ENCODE data around the gene BCL3. TPM values are rescaled to one million over a fixed set of nuclear protein-coding genes. Genes with fewer than 3 reads are reported as not detected.

Gene BCL3
- total and polyA plus RNA-seq, 10 of the 15 experiments (the other 5 are each of a cell fraction or from before 2014, with no cell fraction given): 0.55 to 22.7 (median 3.6) TPM

GRCh38 chr19:44765949-44766335, 17.4 kb downstream of the BCL3 start (continued):
- TF ChIP-seq, protein P1, sequence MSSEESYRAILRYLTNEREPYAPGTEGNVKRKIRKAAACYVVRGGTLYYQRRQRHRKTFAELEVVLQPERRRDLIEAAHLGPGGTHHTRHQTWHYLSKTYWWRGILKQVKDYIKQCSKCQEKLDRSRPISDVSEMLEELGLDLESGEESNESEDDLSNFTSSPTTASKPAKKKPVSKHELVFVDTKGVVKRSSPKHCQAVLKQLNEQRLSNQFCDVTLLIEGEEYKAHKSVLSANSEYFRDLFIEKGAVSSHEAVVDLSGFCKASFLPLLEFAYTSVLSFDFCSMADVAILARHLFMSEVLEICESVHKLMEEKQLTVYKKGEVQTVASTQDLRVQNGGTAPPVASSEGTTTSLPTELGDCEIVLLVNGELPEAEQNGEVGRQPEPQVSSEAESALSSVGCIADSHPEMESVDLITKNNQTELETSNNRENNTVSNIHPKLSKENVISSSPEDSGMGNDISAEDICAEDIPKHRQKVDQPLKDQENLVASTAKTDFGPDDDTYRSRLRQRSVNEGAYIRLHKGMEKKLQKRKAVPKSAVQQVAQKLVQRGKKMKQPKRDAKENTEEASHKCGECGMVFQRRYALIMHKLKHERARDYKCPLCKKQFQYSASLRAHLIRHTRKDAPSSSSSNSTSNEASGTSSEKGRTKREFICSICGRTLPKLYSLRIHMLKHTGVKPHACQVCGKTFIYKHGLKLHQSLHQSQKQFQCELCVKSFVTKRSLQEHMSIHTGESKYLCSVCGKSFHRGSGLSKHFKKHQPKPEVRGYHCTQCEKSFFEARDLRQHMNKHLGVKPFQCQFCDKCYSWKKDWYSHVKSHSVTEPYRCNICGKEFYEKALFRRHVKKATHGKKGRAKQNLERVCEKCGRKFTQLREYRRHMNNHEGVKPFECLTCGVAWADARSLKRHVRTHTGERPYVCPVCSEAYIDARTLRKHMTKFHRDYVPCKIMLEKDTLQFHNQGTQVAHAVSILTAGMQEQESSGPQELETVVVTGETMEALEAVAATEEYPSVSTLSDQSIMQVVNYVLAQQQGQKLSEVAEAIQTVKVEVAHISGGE (CRISPR knock-in tag; IDR thresholded peaks at IDR 0.05): no peak

DNA sequence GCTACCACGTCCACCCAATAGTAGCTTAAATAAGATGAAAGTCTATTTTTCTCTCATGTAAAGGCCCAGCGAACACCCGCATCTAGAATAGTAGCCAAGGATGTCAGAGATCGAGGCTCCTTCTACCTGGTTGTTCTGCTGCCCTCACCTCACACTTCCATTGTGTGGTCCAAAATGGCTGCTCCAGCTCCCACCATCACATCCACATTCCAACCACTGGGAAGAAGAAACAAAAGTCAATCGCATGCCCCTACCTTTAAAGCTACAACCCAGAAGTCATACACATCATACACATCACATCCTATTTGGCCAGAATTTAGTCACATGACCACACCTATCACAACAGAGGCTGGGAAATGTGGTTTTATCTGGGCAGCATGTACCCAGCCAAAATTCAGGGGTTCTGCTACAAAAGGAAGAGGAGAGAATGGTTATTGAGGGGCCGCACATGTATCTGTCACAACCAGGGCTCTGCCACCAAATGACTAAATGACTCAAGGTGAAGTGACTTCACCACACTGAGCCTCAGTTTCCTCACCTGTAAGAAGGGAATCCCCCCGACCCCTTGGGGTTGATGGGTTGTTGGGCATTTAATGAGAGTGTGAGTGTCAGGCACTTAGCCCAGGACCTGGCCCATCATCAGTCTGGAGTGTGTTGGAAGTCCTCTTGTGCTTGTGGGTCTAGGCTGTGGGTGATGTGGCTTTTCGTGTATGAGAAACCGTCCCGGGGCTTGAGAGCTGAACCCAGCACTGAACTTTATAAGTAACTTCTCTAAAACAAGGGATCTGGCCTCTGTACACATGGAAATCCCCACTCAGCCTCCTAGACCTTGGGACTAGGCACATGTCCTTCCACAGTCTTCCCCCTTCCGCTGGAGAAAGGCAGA, 19.0 kb downstream of the BCL3 start:
- peak overlapping the region; percentile 41 for H2AFZ ChIP-seq (ENCODE audit: control insufficient read depth, low read depth, low read length)
- ChIA-PET RAD21 (ENCODE audit: unreplicated experiment) (interaction anchor here (1.1 to 4.6 kb wide), 6 partner anchors 14 to 113 kb away, joined by 3 to 66 read pairs (median 10); no protein-coding TSS in a partner anchor), CTCF (interaction anchor here (0.6 to 15.6 kb wide), 6 partner anchors 14 to 76 kb away, joined by 3 to 513 read pairs (median 6); no protein-coding TSS in a partner anchor), POLR2A (interaction anchor here (0.7 to 3.1 kb wide), 7 partner anchors 10 to 44 kb away, joined by 3 to 16 read pairs (median 3); no protein-coding TSS in a partner anchor), SMC1A (ENCODE audit: uncharacterized antibody, unreplicated experiment) (interaction anchor here (0.7 to 12.0 kb wide), 10 partner anchors 10 to 113 kb away, joined by 3 to 328 read pairs (median 6); no protein-coding TSS in a partner anchor)
- H3K36me3 ChIP-seq (ENCODE audit: control insufficient read depth in 2 of 2, insufficient read depth in 2 of 2, low read length in 1 of 2): no peaks in the 10 kb centered on the region
- no peaks in the 10 kb centered on the region for H4K20me1 ChIP-seq (ENCODE audit: control insufficient read depth, insufficient read depth)
- intact Hi-C loops (cut with micrococcal nuclease; ENCODE audit: unreplicated experiment) (no loop called here), in situ Hi-C loops (cut with MboI) (no loop called here)
- H3K4me1 ChIP-seq (ENCODE audit: control insufficient read depth, insufficient read depth, low read length): peaks cover 22% of the 10 kb centered on the region
- no peak overlapping the region for H3K4me3 ChIP-seq
- no peak overlapping the region for H3K27ac ChIP-seq (ENCODE audit: control insufficient read depth, insufficient read depth)
- WGBS (ENCODE audit: insufficient coverage, insufficient replicate concordance, low lambda C conversion rate, missing lambda C conversion rate): 43% methylated on average over 11 of the region's 11 CpGs
- H3K79me2 ChIP-seq (ENCODE audit: control insufficient read depth, insufficient read depth, low read length): no peaks in the 10 kb centered on the region
- no peaks in the 10 kb centered on the region for H3K27me3 ChIP-seq (replicated peaks in 1 of 2; ENCODE audit: control insufficient read depth in 2 of 2, insufficient read depth in 2 of 2, low read length in 1 of 2)
- FAIRE-seq: peak; percentile 31
- BruUV-seq (replicated peaks): no TSS peak
- peak; percentile 8 for ATAC-seq
- DNase-seq (ENCODE audit: low read depth, low spot score): no peak
- no peak overlapping the region for H3K9ac ChIP-seq (ENCODE audit: control insufficient read depth, insufficient read depth, low read length)
- H3K9me3 ChIP-seq (replicated peaks; ENCODE audit: control insufficient read depth, insufficient read depth, low read length): peaks cover 5% of the 10 kb centered on the region; the same call in 2 of the 3 replicates
- H3K4me2 ChIP-seq (ENCODE audit: control insufficient read depth, insufficient read depth): peak overlapping the region; percentile 22; the same call in 1 of the 2 replicates
- TF ChIP-seq RUNX3 (IDR thresholded peaks at IDR 0.05; ENCODE audit: low read length) (peak; percentile 35; the same call in 1 of the 2 replicates), ZNF207 (IDR thresholded peaks at IDR 0.05; ENCODE audit: borderline replicate concordance) (no peak), SMARCA5 (IDR thresholded peaks at IDR 0.05) (peak; percentile 68; the same call in 1 of the 2 replicates), CHD2 (IDR thresholded peaks at IDR 0.05; ENCODE audit: borderline replicate concordance, low read depth, low read length) (no peak), RAD51 (IDR thresholded peaks at IDR 0.05) (peak; percentile 27; the same call in 1 of the 2 replicates), BHLHE40 (IDR thresholded peaks at IDR 0.05; ENCODE audit: borderline replicate concordance in 1 of 2, low read depth in 2 of 2, low read length in 1 of 2) (peak in 1 of 2 experiments; percentile 17; a peak in 1 of 4 replicates), RELA (IDR thresholded peaks at IDR 0.05; ENCODE audit: borderline replicate concordance, partially characterized antibody) (no peak), HSF1 (IDR thresholded peaks at IDR 0.05; ENCODE audit: low read depth, low read length) (no peak), IKZF2 (IDR thresholded peaks at IDR 0.05) (peak in 1 of 2 experiments; percentile 13; a peak in 1 of 4 replicates), IKZF1 (conservative IDR thresholded peaks at IDR 0.05) (peak; percentile 50; the same call in 1 of the 2 replicates), ZSCAN29 (IDR thresholded peaks at IDR 0.05) (no peak)
